WERI-Rb-1 (cell line): Measurements from ENCODE around the gene QKI.

Source experiments
- DNase-seq: peaks from one replicate; pipeline ENCODE4 v3.0.0-alpha.2; 2020
- H3K27ac ChIP-seq: fragments of 250-450 bp; sonication (Bioruptor Pico); 2 replicates; pipeline ENCODE4 v1.5.1; 2020; ENCODE audit warnings: mild to moderate bottlenecking, moderate library complexity
- H3K27me3 ChIP-seq: fragments of 250-450 bp; sonication (Bioruptor Pico); 2 replicates; pipeline ENCODE4 v1.5.1; 2021; ENCODE audit warnings: mild to moderate bottlenecking, low read depth, moderate library complexity; ENCODE audit not compliant: insufficient read depth, severe bottlenecking
- H3K36me3 ChIP-seq: fragments of 250-450 bp; sonication (Bioruptor Pico); 2 replicates; pipeline ENCODE4 v1.5.1; 2020; ENCODE audit warnings: mild to moderate bottlenecking, moderate library complexity
- H3K4me3 ChIP-seq: 2 replicates; pipeline ENCODE4 v1.5.1; 2011; ENCODE audit warnings: low read depth, mild to moderate bottlenecking, control low read depth, low read length
- H3K9me3 ChIP-seq: fragments of 250-450 bp; sonication (Bioruptor Pico); 2 replicates; pipeline ENCODE4 v1.5.1; 2021; ENCODE audit warnings: mild to moderate bottlenecking, moderate library complexity; ENCODE audit not compliant: severe bottlenecking
- CTCF ChIP-seq: IDR thresholded peaks from 2 replicates; pipeline ENCODE4 v1.5.1; 2011; ENCODE audit warnings: low read depth, mild to moderate bottlenecking, control low read depth, inconsistent platforms, low read length

The QKI gene

GRCh38 chr6:163370464-163371117, 43.9 kb upstream of the QKI start:
- no peak for DNase-seq
- TF ChIP-seq CTCF: no peak

GRCh38 chr6:163371129-163371528, 43.4 kb upstream of the QKI start:
- H3K36me3 ChIP-seq: no peaks in the 10 kb centered on the region
- H3K27me3 ChIP-seq: no peaks in the 10 kb centered on the region
- TF ChIP-seq CTCF: no peak
- no peak overlapping the region for H3K4me3 ChIP-seq
- no peaks in the 10 kb centered on the region for H3K9me3 ChIP-seq
- DNase-seq: no peak
- no peak overlapping the region for H3K27ac ChIP-seq

More at GRCh38 chr6:163370464-163371117, 43.9 kb upstream of the QKI start:
- Histone ChIP-seq H3K27ac (no peak overlapping the region), H3K27me3 (no peaks in the 10 kb centered on the region), H3K4me3 (no peak overlapping the region), H3K9me3 (peaks cover 3% of the 10 kb centered on the region), H3K36me3 (no peaks in the 10 kb centered on the region)

- Histone ChIP-seq H3K27me3 (no peaks in the 10 kb centered on the region), H3K9me3 (no peaks in the 10 kb centered on the region), H3K36me3 (no peaks in the 10 kb centered on the region), H3K27ac (no peak overlapping the region), H3K4me3 (no peak overlapping the region)
- DNase-seq: no peak
- no peak for TF ChIP-seq CTCF
Measured at GRCh38 chr6:163373240-163373639, 41.3 kb upstream of the QKI start.

GRCh38 chr6:163375361-163375760, 39.2 kb upstream of the QKI start:
- Histone ChIP-seq H3K9me3 (no peaks in the 10 kb centered on the region), H3K27me3 (no peaks in the 10 kb centered on the region), H3K36me3 (no peaks in the 10 kb centered on the region), H3K4me3 (no peak overlapping the region), H3K27ac (no peak overlapping the region)
- no peak for DNase-seq
- TF ChIP-seq CTCF: no peak

GRCh38 chr6:163376187-163376586, 38.3 kb upstream of the QKI start:
- no peak overlapping the region for H3K27ac ChIP-seq
- no peak for TF ChIP-seq CTCF
- no peak overlapping the region for H3K4me3 ChIP-seq
- H3K36me3 ChIP-seq: no peaks in the 10 kb centered on the region
- H3K27me3 ChIP-seq: no peaks in the 10 kb centered on the region
- DNase-seq: no peak
- no peaks in the 10 kb centered on the region for H3K9me3 ChIP-seq

GRCh38 chr6:163377561-163377960, 37.0 kb upstream of the QKI start:
- DNase-seq: no peak
- H3K27ac ChIP-seq: no peak overlapping the region
- no peaks in the 10 kb centered on the region for H3K27me3 ChIP-seq
- no peaks in the 10 kb centered on the region for H3K9me3 ChIP-seq
- TF ChIP-seq CTCF: no peak
- H3K36me3 ChIP-seq: no peaks in the 10 kb centered on the region
- no peak overlapping the region for H3K4me3 ChIP-seq
